Smooth muscle cell (in vitro differentiated cells): ENCODE results near the gene ITPR2. TPM values are rescaled to one million over a fixed set of nuclear protein-coding genes. Genes with fewer than 3 reads are reported as not detected.

ENCODE experiments used
- DNase-seq: peaks from one replicate; lab custom pipeline; 2025; ENCODE audit not compliant: unreplicated experiment; lab: John Stamatoyannopoulos, UW
- H2AFZ ChIP-seq: fragments of 200-600 bp; sonication (generic); 2 replicates; pipeline ENCODE4 v1.6.0; 2016; ENCODE audit warnings: antibody characterized with exemption, low read depth, mild to moderate bottlenecking
- H3F3A ChIP-seq: fragments of 200-600 bp; sonication (generic); 2 replicates; pipeline ENCODE4 v1.6.0; 2017; ENCODE audit warnings: antibody characterized with exemption, low read depth
- H3K27ac ChIP-seq: fragments of 200-600 bp; sonication (generic); 2 replicates; pipeline ENCODE4 v1.5.1; 2016; ENCODE audit warnings: low read depth, mild to moderate bottlenecking
- H3K27me3 ChIP-seq: fragments of 200-600 bp; sonication (generic); 2 replicates; pipeline ENCODE4 v1.6.1; 2016; ENCODE audit warnings: low read depth, mild to moderate bottlenecking
- H3K36me3 ChIP-seq: fragments of 200-600 bp; sonication (generic); 2 replicates; pipeline ENCODE4 v1.5.1; 2016; ENCODE audit warnings: low read depth
- H3K4me1 ChIP-seq: fragments of 200-600 bp; sonication (generic); 2 replicates; pipeline ENCODE4 v1.5.1; 2016; ENCODE audit warnings: low read depth
- H3K4me2 ChIP-seq: fragments of 200-600 bp; sonication (generic); 2 replicates; pipeline ENCODE4 v1.6.0; 2016; ENCODE audit warnings: mild to moderate bottlenecking
- H3K4me3 ChIP-seq: fragments of 200-600 bp; sonication (generic); 2 replicates; pipeline ENCODE4 v1.5.1; 2016; ENCODE audit warnings: mild to moderate bottlenecking
- H3K79me2 ChIP-seq: fragments of 200-600 bp; sonication (generic); 2 replicates; pipeline ENCODE4 v1.6.0; 2016; ENCODE audit warnings: low read depth, mild to moderate bottlenecking
- H3K9ac ChIP-seq: fragments of 200-600 bp; sonication (generic); 2 replicates; pipeline ENCODE4 v1.6.0; 2016; ENCODE audit warnings: low read depth
- H3K9me3 ChIP-seq: fragments of 200-600 bp; sonication (generic); replicated peaks from 2 replicates; pipeline ENCODE4 v1.5.1; 2016; ENCODE audit warnings: low read depth
- H4K20me1 ChIP-seq: fragments of 200-600 bp; sonication (generic); 2 replicates; pipeline ENCODE4 v1.6.0; 2016; ENCODE audit warnings: low read depth
- WGBS: methylation state at CpG from one replicate; pipeline ENCODE4 v1.1.7; 2016; ENCODE audit warnings: low lambda C conversion rate; 5-methylcytosine and 5-hydroxymethylcytosine counted together
- polyA plus RNA-seq: library from polyadenylated mRNA; unstranded; fragments of >200 nt; fragmentation: Nextera tagmentation; extraction: Ambion mirVana; gene quantifications from 2 replicates; pipeline ENCODE4 v1.2.1, GENCODE V29; 2016
- total RNA-seq: library from RNA; depleted of rRNA; stranded (reverse); fragments of >200 nt; gene quantifications from 2 replicates; pipeline ENCODE4 v1.2.3, GENCODE V29; 2014
- TF ChIP-seq, protein P1 (sequence below): fragments of 200-600 bp; sonication (generic); IDR thresholded peaks from 2 replicates; pipeline ENCODE4 v1.5.1; 2017; ENCODE audit warnings: borderline replicate concordance, mild to moderate bottlenecking, antibody characterized with exemption; ENCODE audit not compliant: insufficient read depth, poor library complexity, severe bottlenecking

Gene ITPR2
- total and polyA plus RNA-seq, 2 experiments from 2014 or later: 6.8 to 17.4 TPM

DNA sequence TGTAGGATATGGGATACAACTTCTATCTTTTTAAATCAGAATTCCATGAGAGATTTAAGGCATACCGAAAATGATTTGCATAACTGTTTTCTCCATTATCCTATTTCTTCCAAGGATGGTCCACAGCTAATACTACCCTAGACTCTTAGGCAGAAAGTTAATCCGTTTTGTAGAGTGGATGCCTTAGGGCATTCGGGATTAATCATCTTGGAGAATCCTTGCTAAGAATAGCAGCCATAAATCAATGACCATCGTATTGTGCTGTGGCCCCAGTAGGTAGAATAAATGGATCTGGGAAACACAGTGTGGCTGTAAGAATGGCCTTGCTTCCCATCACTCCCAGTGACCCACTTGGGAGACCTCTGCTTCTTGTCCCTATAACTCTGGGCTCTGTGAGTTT is 538.0 kb downstream of the ITPR2 start:
- Histone ChIP-seq H2AFZ (peak overlapping the region; percentile 20), H3F3A (peaks cover 8% of the 10 kb centered on the region), H3K9ac (no peak overlapping the region), H3K79me2 (no peaks in the 10 kb centered on the region), H3K4me1 (no peaks in the 10 kb centered on the region), H3K9me3 (no peaks in the 10 kb centered on the region), H4K20me1 (no peaks in the 10 kb centered on the region), H3K27ac (no peak overlapping the region), H3K36me3 (no peaks in the 10 kb centered on the region), H3K4me3 (no peak overlapping the region), H3K27me3 (no peaks in the 10 kb centered on the region), H3K4me2 (peak overlapping the region; percentile 33)
- DNase-seq: no peak
- TF ChIP-seq, protein P1, sequence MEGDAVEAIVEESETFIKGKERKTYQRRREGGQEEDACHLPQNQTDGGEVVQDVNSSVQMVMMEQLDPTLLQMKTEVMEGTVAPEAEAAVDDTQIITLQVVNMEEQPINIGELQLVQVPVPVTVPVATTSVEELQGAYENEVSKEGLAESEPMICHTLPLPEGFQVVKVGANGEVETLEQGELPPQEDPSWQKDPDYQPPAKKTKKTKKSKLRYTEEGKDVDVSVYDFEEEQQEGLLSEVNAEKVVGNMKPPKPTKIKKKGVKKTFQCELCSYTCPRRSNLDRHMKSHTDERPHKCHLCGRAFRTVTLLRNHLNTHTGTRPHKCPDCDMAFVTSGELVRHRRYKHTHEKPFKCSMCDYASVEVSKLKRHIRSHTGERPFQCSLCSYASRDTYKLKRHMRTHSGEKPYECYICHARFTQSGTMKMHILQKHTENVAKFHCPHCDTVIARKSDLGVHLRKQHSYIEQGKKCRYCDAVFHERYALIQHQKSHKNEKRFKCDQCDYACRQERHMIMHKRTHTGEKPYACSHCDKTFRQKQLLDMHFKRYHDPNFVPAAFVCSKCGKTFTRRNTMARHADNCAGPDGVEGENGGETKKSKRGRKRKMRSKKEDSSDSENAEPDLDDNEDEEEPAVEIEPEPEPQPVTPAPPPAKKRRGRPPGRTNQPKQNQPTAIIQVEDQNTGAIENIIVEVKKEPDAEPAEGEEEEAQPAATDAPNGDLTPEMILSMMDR: no peak
- 50% methylated on average over 4 of the region's 4 CpGs for WGBS

DNA sequence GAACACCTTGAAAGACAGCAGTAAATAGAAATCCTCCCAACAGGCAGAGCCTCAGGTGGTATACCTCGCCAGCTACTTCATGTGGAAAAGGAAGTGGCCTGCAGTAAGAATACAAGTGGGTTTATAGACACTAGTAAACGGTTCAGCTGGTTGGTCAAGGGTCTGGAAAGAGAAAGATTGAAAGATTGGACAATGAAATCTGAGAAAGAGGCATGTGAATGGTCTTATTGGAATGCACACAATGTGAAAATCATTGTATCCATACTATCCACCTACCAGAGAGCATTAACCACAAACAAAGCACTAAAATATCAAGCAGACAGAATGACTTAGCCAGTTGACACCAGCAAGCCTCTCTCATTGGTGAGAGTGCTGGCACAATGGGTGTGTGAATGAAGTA is 539.4 kb downstream of the ITPR2 start:
- H3K4me2 ChIP-seq: no peak overlapping the region
- TF ChIP-seq, protein P1: no peak
- DNase-seq: no peak
- WGBS: 86% methylated on average over 2 of the region's 2 CpGs
- H3K79me2 ChIP-seq: no peaks in the 10 kb centered on the region
- peaks cover 6% of the 10 kb centered on the region for H3F3A ChIP-seq
- no peaks in the 10 kb centered on the region for H4K20me1 ChIP-seq
- no peaks in the 10 kb centered on the region for H3K9me3 ChIP-seq
- H3K4me1 ChIP-seq: no peaks in the 10 kb centered on the region
- no peaks in the 10 kb centered on the region for H3K27me3 ChIP-seq
- no peaks in the 10 kb centered on the region for H3K36me3 ChIP-seq
- H3K9ac ChIP-seq: no peak overlapping the region
- H3K4me3 ChIP-seq: no peak overlapping the region
- no peak overlapping the region for H2AFZ ChIP-seq
- H3K27ac ChIP-seq: no peak overlapping the region

DNA sequence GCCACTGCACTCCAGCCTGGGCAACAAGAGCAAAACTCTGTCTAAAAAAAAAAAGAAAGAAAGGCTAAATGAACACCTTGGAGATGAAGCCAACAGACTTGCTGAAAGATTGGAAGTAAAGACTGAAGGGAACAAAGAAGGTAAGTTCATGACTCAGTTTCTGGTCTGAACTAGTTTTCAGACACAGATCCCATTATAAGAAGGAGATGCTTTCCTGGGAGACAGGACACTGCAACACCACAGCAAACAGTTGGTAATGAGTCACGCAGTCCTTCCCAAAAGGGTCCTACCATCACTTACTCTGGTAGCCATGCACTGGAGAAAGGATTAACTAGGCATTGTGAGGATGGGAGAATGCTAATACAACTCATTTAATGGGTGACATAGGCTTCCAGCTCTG is 540.4 kb downstream of the ITPR2 start:
- no peak overlapping the region for H2AFZ ChIP-seq
- H3K27me3 ChIP-seq: no peaks in the 10 kb centered on the region
- H3K9me3 ChIP-seq: no peaks in the 10 kb centered on the region
- no peak overlapping the region for H3K4me2 ChIP-seq
- H4K20me1 ChIP-seq: no peaks in the 10 kb centered on the region
- no peak for DNase-seq
- no peak overlapping the region for H3K4me3 ChIP-seq
- H3K4me1 ChIP-seq: no peaks in the 10 kb centered on the region
- H3K27ac ChIP-seq: no peak overlapping the region
- no peaks in the 10 kb centered on the region for H3K36me3 ChIP-seq
- 89% methylated on average over 1 of the region's 1 CpG for WGBS
- H3K79me2 ChIP-seq: no peaks in the 10 kb centered on the region
- no peak overlapping the region for H3K9ac ChIP-seq
- TF ChIP-seq, protein P1: no peak
- H3F3A ChIP-seq: no peaks in the 10 kb centered on the region

DNA sequence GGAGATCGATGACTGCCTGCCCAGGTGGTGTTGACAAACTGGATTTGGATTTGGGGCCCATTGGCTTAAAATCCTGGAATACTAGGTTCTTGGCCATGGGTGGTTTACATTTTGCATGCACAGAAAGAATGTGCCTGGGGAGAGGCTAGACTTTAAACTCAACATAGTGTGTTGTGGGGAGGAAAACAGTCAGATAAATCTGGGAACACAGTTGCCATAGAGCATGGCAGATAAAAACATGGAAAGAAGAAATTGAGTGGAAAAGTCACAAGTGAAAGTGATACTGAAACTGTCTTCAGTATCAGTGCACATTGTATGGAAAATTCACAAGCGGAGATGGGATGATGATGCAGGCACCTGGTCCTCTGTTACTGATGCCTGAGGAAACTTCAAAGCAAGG is 542.4 kb downstream of the ITPR2 start:
- Histone ChIP-seq H3K9me3 (no peaks in the 10 kb centered on the region), H3K36me3 (no peaks in the 10 kb centered on the region), H3K4me1 (no peaks in the 10 kb centered on the region), H4K20me1 (no peaks in the 10 kb centered on the region), H3K4me2 (no peak overlapping the region), H3K79me2 (no peaks in the 10 kb centered on the region), H3K27me3 (no peaks in the 10 kb centered on the region), H3K27ac (no peak overlapping the region), H3F3A (no peaks in the 10 kb centered on the region), H3K4me3 (no peak overlapping the region), H2AFZ (no peak overlapping the region), H3K9ac (no peak overlapping the region)
- no peak for DNase-seq
- TF ChIP-seq, protein P1: no peak
- WGBS: 80% methylated on average over 2 of the region's 2 CpGs
